Stomach (tissue), 4 donors: ENCODE data around the gene CCDC149.

ENCODE experiments used
- POLR2A ChIP-seq, 4 donors: fragments of 450-650 bp; IDR thresholded peaks; one replicate each; pipeline ENCODE4 v1.6.1; 2016; ENCODE audit warnings: antibody characterized with exemption in 4 of 4, control low read depth in 2 of 4, mild to moderate bottlenecking in 1 of 4, moderate library complexity in 1 of 4
- TF ChIP-seq, protein P1 (sequence below), 7 experiments: fragments of 450-650 bp in 4 of 7; fragments of 200-600 bp in 3 of 7; sonication (generic) in 3 of 7; IDR thresholded peaks; one replicate each; pipeline ENCODE4 v1.5.1; 2016 to 2019; ENCODE audit warnings: antibody characterized with exemption in 7 of 7, control low read depth in 2 of 7, mild to moderate bottlenecking in 1 of 7

DNA sequence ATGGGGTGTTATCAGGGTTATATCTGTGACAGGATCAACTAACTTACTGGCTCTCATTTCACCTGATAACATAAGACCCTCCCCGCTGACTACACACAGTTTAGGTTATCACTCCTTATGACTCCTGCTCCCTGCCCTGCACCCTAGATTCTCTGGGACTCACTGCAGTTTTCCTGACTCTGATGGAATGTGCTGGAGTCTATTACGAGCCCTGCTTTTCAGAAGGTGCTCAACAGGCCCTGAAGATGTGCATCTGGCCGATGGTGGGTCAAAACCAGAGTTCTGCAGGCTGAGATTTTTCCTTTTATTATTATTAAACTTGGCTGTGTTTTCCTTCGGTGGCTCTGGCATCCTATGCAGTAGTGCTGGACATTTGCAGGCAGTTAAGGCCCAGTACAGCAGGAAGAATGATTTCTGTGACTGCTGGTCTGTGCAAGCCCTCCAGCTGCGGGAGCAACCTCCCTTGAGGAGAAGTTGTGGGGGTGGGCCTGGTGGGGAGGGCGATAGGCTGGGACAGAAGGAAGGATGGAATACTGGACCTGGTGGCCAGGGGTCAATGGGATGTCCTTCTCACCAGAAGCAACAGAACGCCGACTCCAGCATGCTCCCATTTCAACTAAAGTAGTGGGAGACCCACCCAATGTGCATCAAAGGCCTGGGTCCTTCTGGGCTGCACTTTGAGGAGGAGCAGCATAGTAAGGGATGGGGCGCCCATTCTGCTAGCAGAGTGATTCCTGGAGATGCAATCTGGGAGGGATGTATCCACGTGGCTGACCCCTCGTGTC is 106.4 kb downstream of the CCDC149 start:
- TF ChIP-seq POLR2A (IDR thresholded peaks at IDR 0.05) = no peak
- TF ChIP-seq, protein P1, sequence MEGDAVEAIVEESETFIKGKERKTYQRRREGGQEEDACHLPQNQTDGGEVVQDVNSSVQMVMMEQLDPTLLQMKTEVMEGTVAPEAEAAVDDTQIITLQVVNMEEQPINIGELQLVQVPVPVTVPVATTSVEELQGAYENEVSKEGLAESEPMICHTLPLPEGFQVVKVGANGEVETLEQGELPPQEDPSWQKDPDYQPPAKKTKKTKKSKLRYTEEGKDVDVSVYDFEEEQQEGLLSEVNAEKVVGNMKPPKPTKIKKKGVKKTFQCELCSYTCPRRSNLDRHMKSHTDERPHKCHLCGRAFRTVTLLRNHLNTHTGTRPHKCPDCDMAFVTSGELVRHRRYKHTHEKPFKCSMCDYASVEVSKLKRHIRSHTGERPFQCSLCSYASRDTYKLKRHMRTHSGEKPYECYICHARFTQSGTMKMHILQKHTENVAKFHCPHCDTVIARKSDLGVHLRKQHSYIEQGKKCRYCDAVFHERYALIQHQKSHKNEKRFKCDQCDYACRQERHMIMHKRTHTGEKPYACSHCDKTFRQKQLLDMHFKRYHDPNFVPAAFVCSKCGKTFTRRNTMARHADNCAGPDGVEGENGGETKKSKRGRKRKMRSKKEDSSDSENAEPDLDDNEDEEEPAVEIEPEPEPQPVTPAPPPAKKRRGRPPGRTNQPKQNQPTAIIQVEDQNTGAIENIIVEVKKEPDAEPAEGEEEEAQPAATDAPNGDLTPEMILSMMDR (IDR thresholded peaks at IDR 0.05) = no peak
